Activated CD4-positive, CD25-positive, alpha-beta regulatory T cell (primary cell): ENCODE measurements around the gene GPRC5A.

Experiments used
- DNase-seq, 4 experiments: peaks; one replicate each; lab custom pipeline; 2025; lab: John Stamatoyannopoulos, UW

The GPRC5A gene

DNA sequence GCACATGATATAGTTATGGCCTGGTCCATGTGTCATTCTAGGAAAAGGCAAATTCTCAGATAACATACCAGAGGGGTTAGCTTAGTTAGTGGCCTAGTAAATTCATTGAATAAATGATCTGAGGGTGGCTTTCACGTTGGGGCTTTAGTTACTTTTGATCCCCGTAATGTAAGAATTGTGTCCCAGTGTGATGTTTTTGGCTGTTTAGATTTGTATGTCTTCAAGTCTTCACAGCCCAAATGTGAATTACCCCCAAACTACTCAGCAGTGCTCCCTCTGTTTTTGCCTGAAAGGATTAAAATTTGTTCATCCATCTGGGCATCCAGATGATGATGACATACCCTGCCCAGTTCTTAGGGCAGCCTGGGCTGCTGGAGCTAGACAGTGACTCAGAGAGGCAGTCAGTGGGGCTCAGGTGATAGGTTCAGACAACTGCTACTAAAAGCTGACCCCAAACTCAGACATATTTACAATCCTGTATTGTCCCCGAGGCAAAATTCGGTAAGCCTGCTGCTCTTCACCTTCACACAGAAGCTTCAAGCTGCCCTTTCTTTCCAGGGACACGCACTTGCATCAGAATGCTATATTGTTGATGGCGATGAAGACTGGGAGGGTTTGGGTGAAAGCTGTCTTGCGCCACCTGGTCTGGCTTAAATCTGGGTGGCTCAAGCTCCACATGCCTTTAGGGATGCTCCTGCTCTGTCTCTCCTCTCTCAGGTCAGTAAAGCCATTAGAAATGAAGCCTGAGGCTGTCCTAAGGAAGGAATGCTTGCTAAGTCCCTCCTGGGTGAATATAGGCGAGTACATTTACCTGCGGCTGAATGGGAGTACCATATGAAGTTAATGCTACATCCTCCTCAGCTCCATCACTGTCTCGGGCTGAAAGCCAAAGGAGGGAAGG, 50.3 kb downstream of the GPRC5A start:
- DNase-seq: no peak

DNA sequence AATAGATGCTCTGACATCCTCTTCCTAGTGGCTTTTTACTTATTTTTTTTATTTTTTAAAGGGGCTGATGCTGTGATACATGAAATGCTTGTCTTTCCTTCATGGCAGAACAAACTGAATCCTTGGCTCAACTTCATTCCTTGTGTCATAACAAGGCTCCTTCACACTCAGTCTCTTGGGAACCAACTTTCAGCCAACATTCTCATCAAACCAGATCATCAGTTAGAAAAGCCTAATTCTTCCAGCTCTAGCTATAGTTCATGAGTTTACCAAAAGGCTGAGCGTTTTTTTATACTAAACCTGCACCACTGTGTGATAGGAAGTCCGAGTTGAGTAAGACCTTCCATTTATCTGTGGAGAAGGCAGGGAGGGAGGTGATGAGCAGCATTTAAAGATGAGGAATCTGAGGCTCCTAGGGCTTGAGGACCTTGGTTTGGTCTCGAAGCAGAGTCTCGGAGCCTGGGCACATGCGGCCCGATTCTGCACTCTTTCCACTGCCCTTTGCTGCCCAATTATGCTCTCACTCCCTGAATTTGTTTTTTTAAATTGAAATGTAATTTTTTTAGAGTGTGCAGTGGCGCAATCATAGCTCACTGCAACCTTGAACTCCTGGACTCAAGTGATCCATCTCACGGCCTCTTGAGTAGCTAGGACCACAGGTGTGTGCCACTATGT, 52.4 kb downstream of the GPRC5A start:
- DNase-seq: no peak

DNA sequence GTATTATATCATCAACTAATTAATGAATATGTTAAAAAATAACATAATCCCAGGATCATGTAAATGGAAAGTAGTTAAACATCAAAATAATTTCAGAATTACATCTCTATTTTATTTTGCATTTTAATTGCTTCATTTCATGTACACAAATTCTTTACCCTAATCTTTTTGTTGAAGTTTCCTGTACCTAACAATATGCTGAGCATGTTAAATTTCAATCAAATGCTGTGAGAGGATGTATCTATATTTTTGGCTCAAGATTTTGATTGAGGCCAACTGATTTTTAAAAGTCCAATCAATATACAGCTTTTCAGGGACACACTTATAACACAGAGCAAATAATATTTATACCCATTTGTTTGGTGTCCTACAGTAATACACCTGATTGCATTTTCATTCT, 54.2 kb downstream of the GPRC5A start:
- no peak for DNase-seq

DNA sequence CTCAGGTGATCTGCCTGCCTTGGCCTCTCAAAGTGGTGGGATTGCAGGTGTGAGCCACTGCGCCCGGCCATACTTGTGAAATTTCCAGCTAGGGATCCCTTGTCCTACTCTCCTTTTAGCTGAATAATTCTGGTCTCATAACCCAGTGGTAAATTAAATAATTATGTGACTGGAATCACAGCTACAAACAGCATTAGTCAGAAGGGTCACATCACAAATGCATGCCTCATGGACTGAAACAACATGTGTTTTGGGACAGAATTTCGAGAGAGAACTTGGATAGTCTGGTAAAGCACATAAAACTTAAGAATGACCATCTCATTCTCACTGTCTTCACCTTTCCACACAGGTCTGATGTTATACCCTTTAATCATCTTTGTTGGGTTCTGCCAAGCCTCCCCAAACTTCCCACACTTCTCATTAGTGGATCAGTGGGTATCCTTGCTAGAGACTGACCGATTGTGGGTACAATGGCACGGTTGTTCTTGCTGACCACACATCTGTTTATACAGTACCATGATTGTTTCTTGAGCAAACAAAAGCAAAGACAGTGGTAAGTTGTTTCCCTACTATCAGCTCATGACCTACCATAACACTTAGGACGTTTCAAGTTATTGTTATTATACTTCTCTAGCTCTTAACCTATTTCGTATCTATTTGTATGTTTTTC, 55.5 kb downstream of the GPRC5A start:
- DNase-seq: no peak

DNA sequence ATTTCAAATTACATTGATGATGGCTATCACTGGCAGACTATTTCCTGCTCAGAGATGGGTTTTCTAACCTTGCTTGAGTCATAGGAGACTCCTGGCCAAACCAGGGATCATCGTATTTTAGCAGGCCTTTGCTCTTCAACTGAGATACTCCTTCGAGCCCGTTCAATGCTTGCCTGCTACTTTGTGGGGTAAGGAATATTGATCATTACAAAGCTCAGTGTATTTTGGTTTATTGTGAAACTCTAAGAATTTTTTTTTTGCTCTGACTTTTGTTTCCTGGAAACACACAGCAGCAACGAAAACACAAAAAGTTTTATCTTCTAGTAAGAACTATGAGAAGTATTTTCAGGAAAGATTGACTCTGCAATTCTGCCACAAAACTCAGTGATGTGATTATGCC, 56.5 kb downstream of the GPRC5A start:
- DNase-seq: no peak

DNA sequence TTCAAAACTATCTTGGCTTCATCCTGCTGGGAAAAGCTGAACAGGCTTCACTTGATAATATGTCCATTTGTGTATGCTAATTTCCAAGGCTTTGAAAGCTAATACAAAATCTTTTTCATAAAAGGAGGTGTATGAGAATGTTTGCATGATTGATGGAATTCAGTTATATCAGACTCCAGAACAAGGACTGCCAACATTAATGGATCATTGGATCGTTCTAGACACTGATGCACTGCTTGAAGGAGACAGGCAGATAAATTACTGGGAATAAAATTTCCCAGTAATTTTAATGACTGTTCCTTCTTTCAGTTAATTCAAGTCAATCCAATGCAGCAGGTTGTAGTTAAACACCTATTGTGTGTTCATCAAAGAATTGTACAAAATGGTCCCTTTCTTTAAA, 60.1 kb downstream of the GPRC5A start:
- DNase-seq: no peak

DNA sequence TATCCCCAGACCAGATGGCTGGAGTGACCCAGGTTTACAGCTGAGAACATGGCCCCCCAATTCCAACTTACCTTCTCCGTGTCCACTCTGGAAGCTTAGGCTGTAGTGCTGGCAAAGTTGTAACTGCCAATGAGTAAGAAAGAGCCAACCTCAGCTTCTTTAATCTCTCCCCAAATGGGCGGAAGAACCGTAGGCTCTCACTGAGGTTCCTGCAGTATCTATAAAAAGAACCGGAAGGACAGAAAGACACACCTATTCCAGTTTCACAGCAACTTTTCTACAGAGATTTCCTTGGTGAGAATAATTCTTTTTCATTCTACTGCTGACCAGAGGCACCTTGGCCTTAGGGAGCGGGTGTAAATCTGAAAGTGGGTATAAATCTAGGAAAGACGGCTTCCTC, 60.7 kb downstream of the GPRC5A start, which contains the start of gene GPRC5D:
TSS of gene GPRC5D (minus strand) at position 135 of the 400 bp plus-strand sequence. CDS start 1,786 bp downstream, outside the sequence.
- no peak for DNase-seq

DNA sequence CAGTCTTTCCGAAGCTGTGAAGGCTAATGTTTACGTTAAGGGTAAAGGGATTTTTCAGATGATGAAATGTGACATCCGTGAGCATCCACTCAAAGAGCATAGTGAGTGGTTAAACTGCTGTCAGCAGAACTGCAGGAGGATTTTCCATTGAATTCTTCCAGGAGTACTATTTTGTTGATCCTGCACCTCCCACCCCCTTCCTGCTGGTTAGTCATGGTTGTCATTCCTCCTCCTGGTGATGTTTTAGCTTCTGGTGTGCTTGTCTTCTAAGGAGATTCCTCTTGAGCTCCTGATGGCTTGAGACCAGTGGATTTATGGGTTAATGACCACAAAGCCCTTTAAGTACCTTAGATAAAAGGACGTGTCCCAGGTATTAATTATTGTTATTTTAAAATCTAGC, 63.0 kb downstream of the GPRC5A start:
- DNase-seq: no peak

DNA sequence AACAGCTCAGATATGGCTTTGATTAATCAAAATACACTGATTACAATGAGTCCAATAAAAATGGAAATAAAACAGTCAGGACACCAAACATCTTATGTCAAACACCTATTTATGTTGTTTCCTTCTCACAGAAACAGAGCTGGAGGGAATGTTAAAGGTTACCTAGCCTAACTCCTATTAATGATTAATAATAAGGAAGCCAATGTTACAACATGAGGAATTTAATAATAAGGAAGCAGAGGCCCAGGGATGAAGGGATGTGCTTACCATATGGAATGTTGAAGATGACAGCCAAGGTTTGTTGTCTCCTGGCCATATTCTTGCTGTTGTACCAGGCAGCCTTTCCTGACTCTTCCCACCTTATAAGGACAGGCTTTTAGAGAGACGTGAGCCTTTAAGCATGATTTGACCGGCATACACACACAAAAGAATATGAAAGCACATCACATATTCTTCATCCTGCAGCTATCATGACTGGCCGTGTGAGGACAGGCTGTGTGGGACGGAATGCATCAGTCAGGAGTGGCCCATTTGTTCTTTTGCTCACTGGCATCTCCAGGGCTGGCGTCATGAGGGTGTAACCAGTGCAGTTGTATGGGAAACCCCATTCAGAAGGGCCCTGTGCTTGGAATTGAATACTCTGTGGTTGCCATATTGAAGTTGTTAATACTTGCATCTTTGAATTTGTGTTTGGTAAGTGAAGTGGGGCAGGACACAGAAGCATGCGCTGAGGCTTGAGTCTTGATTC, 63.7 kb downstream of the GPRC5A start:
- no peak for DNase-seq

DNA sequence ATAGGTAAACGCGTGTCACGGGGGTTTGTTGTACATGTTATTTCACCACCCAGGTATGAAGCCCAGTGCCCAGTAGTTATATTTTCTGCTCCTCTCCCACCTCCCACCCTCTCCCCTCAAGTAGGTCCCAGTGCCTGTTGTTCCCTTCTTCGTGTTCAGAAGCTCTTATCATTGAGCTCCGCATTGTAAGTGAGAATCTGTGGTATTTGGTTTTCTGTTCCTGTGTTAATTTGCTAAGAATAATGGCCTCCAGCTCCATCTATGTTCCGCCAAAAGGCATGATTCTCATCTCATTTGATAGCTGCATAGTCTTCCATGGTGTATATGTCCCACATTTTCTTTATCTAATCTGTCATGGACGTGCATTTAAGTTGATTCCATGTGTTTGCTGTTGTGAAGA, 67.5 kb downstream of the GPRC5A start:
- no peak for DNase-seq

DNA sequence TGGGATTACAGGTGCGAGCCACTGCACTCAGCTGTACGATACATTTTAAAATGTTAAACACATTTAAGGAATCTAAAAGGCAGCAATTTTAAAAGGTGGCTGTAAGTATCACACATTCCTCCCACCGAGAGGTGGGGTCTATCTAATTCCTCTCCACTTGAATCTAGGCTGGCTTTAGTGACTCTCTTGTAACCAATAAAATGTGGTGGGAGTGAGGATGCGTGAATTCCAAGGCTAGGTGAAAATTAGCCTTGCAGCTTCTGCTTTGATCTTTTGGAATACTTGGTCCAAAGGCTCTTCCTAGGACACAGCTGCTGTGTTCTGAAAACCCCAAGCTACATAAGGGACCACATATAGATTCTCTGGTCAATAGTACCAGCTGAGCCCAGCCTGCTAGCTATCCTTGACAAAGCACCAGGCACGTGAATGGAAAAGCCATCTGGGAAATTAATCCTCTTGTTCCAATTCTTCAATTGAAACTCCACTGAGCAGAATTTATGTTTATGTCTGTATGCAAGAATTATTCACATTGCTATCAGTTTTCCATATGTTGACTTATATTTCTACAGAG, 69.4 kb downstream of the GPRC5A start:
- no peak for DNase-seq

DNA sequence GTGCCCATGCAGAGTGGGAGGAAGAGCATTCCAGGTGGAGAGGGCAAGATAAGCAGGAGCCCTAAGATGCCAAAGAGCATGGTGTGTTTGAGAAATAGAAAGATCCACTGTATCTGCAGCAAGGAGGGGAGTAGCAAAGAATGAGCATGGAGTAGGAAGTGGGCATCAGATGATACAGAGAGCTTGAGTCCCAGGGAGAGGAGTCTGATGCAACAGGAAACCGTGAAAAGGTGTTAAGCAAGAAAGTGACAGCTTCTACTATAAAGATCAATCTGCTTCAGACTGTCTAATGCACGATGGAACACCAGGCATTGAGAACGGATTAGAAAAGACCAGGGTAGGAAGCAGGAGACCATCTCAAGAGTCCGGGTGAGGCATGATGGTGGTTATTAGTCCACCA, 72.9 kb downstream of the GPRC5A start:
- DNase-seq: no peak

DNA sequence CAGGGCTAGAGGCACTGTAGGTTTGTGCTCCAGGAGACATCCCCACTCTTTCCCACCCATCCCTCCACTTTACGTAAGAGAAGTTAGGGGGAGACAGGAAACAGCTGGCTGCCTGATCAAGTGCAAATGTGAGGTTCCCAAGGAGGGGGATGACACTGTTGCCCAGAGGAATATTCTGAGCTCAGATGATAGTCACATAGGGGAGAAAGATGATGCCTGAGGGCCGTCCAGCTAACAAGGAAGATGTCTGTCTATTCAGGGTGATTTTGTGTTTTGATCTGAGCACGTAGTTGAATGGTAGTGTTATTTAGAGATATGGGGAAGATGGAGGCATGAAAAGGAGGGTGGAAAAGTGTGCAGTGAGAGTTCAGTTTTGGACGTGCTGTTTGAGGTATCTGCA, 74.5 kb downstream of the GPRC5A start:
- DNase-seq: no peak
